ENCODE results near the gene SRC. TPM values are rescaled to one million over a fixed set of nuclear protein-coding genes. Genes with fewer than 3 reads are reported as not detected.

SRC gene
- total RNA-seq, 6 experiments from 2014 or later, result 22.0 to 35.6 (median 24.6) TPM

DNA sequence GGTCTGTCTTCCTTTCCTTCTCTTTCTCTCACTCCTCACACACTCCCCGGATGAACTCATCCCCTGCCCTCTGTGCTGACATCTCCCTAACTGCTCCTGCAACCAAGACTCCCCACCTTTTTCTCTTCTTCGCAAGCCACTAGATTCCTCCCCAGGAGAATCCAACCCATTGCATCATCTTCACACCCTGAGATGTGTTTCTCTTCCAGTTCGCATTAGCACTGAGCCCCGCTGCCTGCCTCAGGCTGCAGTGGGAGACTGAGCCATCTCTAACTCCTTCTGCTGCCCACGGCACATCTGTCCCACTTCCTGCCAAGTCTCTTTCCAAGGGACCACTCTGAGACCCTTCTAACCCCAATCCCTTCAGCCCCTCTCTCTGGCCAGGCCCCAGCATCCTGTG, 107.9 kb downstream of the SRC start:
- TF ChIP-seq, protein P1, sequence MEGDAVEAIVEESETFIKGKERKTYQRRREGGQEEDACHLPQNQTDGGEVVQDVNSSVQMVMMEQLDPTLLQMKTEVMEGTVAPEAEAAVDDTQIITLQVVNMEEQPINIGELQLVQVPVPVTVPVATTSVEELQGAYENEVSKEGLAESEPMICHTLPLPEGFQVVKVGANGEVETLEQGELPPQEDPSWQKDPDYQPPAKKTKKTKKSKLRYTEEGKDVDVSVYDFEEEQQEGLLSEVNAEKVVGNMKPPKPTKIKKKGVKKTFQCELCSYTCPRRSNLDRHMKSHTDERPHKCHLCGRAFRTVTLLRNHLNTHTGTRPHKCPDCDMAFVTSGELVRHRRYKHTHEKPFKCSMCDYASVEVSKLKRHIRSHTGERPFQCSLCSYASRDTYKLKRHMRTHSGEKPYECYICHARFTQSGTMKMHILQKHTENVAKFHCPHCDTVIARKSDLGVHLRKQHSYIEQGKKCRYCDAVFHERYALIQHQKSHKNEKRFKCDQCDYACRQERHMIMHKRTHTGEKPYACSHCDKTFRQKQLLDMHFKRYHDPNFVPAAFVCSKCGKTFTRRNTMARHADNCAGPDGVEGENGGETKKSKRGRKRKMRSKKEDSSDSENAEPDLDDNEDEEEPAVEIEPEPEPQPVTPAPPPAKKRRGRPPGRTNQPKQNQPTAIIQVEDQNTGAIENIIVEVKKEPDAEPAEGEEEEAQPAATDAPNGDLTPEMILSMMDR (IDR thresholded peaks at IDR 0.05), result no peak
- Mint-ChIP-seq H3K27me3 (ENCODE audit: insufficient read depth) (peaks cover 24% of the 10 kb centered on the region), H3K27ac (no peak overlapping the region), H3K4me3 (no peak overlapping the region), H3K4me1 (ENCODE audit: low read depth) (no peaks in the 10 kb centered on the region), H3K36me3 (ENCODE audit: low read depth) (peaks cover 4% of the 10 kb centered on the region; the same call in 1 of the 2 replicates), H3K9me3 (peaks cover 36% of the 10 kb centered on the region)
- no peak for DNase-seq

DNA sequence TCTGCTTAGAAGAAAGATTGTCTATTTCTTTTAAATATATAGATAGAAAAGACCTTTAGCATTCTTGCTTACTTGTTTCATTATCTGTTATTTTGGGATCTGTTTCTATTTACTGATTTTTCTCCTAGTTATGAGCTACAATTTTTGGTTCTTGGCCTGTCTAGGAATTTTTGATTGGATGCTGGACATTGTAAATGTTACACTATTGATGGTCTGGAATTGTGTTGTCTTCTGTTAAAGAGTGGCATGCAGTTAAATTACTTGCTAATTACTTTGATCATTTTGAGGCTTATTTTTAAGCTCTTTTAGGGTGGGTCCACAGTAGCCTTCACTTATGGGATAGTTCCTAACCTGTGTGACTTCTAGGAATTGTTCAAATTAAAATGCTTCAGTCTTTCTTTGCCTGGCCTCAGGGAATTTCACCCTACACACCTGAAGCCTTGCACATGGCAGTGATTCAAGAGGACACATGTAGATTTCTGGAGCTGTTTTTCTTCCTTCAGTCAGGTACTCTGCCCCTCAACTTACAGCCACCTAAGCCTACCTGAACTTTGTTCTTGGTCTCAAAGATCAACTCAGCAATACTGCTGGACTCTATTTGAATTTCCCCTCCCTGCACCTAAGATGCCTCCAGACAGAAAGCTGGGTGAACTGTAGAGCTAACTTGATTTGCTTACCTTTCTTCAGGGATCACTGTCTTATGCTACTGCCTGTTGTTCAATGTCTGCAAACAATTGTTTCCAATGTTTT, 108.9 kb downstream of the SRC start:
- Mint-ChIP-seq H3K36me3 (ENCODE audit: low read depth) (peaks cover 4% of the 10 kb centered on the region; the same call in 1 of the 2 replicates), H3K27ac (no peak overlapping the region), H3K4me1 (ENCODE audit: low read depth) (no peaks in the 10 kb centered on the region), H3K4me3 (no peak overlapping the region), H3K9me3 (peaks cover 46% of the 10 kb centered on the region), H3K27me3 (ENCODE audit: insufficient read depth) (peaks cover 24% of the 10 kb centered on the region)
- DNase-seq, result no peak
- TF ChIP-seq, protein P1 (IDR thresholded peaks at IDR 0.05), result no peak

Other genes starting within 250 kb of the SRC start
- 100 to 1,000 TPM; 261 to 304 (median 270) TPM for gene RPN2, start 166.8 kb upstream of the SRC start, total RNA-seq (2021; fragmentation: NEBNext Ultra II Directional; extraction: Animal tissue kit (Norgen Biotek cat#: 25700))
- 1 to 10 TPM; 1.3 to 1.9 (median 1.6) TPM for gene MROH8, start 166.6 kb upstream of the SRC start, total RNA-seq (2021; fragmentation: NEBNext Ultra II Directional; extraction: Animal tissue kit (Norgen Biotek cat#: 25700))
- not detected for gene GHRH, start 84.3 kb upstream of the SRC start, total RNA-seq (2021; fragmentation: NEBNext Ultra II Directional; extraction: Animal tissue kit (Norgen Biotek cat#: 25700))
- 10 to 100 TPM; 56.5 to 74.0 (median 67.5) TPM for gene MANBAL, start 56.5 kb upstream of the SRC start, total RNA-seq (2021; fragmentation: NEBNext Ultra II Directional; extraction: Animal tissue kit (Norgen Biotek cat#: 25700))
- gene NNAT, start 175.1 kb downstream of the SRC start, total RNA-seq (2021; fragmentation: NEBNext Ultra II Directional; extraction: Animal tissue kit (Norgen Biotek cat#: 25700)), result not detected
- gene BLCAP, start 181.7 kb downstream of the SRC start, total RNA-seq (2021; fragmentation: NEBNext Ultra II Directional; extraction: Animal tissue kit (Norgen Biotek cat#: 25700)), result 100 to 1,000 TPM in 2 of 6 experiments, 10 to 100 TPM in 4; 83.7 to 110 (median 97.3) TPM